Osteoblast (primary cell): Measurements from ENCODE around the gene SLC25A22. TPM values are rescaled to one million over a fixed set of nuclear protein-coding genes. Genes with fewer than 3 reads are reported as not detected.

Experiments used
- DNase-seq: peaks from one replicate; pipeline ENCODE4 v3.0.0; 2011; ENCODE audit warnings: low spot score, mixed read lengths; ENCODE audit not compliant: insufficient read length; ENCODE audit errors: missing footprints
- H2AFZ ChIP-seq: 2 replicates; pipeline ENCODE4 v1.6.0; 2011; ENCODE audit warnings: mild to moderate bottlenecking, low read length
- H3K27ac ChIP-seq: 2 replicates; pipeline ENCODE4 v1.5.1; 2011; ENCODE audit warnings: mild to moderate bottlenecking, low read depth, low read length, moderate library complexity
- H3K27me3 ChIP-seq: 2 replicates; pipeline ENCODE4 v1.6.0; 2012; ENCODE audit warnings: mild to moderate bottlenecking, control low read depth, inconsistent platforms, low read length, moderate library complexity; ENCODE audit not compliant: insufficient read depth
- H3K36me3 ChIP-seq: 2 replicates; pipeline ENCODE4 v1.5.1; 2011; ENCODE audit warnings: mild to moderate bottlenecking, low read length, control low read depth, moderate library complexity; ENCODE audit not compliant: insufficient read depth
- H3K4me1 ChIP-seq: 2 replicates; pipeline ENCODE4 v1.5.1; 2011; ENCODE audit warnings: mild to moderate bottlenecking, low read length, control low read depth, moderate library complexity; ENCODE audit not compliant: insufficient read depth
- H3K4me2 ChIP-seq: 2 replicates; pipeline ENCODE4 v1.6.0; 2011; ENCODE audit warnings: mild to moderate bottlenecking, low read length; ENCODE audit not compliant: insufficient read depth
- H3K4me3 ChIP-seq: fragments of 200-600 bp; sonication (generic); 3 replicates; pipeline ENCODE4 v1.5.1; 2012; ENCODE audit warnings: mild to moderate bottlenecking, low read length, inconsistent platforms; ENCODE audit not compliant: insufficient read depth
- H3K79me2 ChIP-seq: 2 replicates; pipeline ENCODE4 v1.6.0; 2012; ENCODE audit warnings: mild to moderate bottlenecking, low read length, control low read depth, inconsistent platforms; ENCODE audit not compliant: insufficient read depth
- H3K9me3 ChIP-seq: 2 replicates; pipeline ENCODE4 v1.5.1; 2011; ENCODE audit warnings: low read depth, low read length, control low read depth
- H4K20me1 ChIP-seq: 2 replicates; pipeline ENCODE4 v1.6.0; 2012; ENCODE audit warnings: mild to moderate bottlenecking, low read length, control low read depth; ENCODE audit not compliant: insufficient read depth
- total RNA-seq: library from RNA; depleted of rRNA; stranded (reverse); fragments of >200 nt; gene quantifications from 2 replicates; pipeline ENCODE4 v1.2.3, GENCODE V29; 2012
- TF ChIP-seq, protein P1 (sequence below): IDR thresholded peaks from 2 replicates; pipeline ENCODE4 v1.5.1; 2011; ENCODE audit warnings: mild to moderate bottlenecking, low read depth, low read length, moderate library complexity; ENCODE audit errors: extremely low read depth

The SLC25A22 gene
- total RNA-seq, 1 donor, result 9.0 TPM

DNA sequence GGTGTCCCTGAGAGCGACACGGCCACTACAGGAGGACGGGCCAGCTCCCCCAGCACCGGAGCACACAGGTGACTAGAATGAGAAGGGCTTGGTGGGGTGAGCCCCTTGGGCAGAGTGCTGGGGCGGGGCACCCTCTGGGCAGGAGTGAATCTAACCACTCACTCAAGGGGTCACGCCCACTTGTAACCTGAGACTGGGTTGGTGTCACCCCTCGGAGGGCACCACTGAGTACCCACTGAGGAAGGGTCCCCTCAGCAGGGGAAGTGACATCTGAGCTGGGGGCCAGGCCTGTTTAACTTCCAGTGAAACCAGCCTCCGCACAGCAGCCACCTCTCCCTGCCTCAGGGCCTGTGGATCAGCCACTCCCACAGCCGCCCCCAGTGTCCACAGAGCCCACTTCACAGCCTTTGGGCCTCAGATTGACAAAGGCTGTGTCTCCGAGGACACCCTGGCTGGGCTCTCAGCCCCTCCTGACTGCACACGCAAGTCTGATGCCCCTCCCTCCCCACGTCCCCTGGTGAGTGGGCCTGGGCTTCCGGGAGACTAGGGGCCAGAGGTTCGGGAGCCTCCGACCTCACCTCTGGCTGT lies 26.4 kb downstream of the SLC25A22 start:
- H3K4me1 ChIP-seq, result peaks cover 20% of the 10 kb centered on the region
- TF ChIP-seq, protein P1, sequence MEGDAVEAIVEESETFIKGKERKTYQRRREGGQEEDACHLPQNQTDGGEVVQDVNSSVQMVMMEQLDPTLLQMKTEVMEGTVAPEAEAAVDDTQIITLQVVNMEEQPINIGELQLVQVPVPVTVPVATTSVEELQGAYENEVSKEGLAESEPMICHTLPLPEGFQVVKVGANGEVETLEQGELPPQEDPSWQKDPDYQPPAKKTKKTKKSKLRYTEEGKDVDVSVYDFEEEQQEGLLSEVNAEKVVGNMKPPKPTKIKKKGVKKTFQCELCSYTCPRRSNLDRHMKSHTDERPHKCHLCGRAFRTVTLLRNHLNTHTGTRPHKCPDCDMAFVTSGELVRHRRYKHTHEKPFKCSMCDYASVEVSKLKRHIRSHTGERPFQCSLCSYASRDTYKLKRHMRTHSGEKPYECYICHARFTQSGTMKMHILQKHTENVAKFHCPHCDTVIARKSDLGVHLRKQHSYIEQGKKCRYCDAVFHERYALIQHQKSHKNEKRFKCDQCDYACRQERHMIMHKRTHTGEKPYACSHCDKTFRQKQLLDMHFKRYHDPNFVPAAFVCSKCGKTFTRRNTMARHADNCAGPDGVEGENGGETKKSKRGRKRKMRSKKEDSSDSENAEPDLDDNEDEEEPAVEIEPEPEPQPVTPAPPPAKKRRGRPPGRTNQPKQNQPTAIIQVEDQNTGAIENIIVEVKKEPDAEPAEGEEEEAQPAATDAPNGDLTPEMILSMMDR, result no peak
- H3K9me3 ChIP-seq, result no peaks in the 10 kb centered on the region
- H3K79me2 ChIP-seq, result peaks cover 72% of the 10 kb centered on the region
- H3K27me3 ChIP-seq, result no peaks in the 10 kb centered on the region
- H3K4me2 ChIP-seq, result no peak overlapping the region
- DNase-seq, result peak; percentile 84
- H3K36me3 ChIP-seq, result peaks cover 50% of the 10 kb centered on the region
- H3K27ac ChIP-seq, result no peak overlapping the region
- no peak overlapping the region for H2AFZ ChIP-seq
- H4K20me1 ChIP-seq, result peaks cover 65% of the 10 kb centered on the region
- no peak overlapping the region for H3K4me3 ChIP-seq

DNA sequence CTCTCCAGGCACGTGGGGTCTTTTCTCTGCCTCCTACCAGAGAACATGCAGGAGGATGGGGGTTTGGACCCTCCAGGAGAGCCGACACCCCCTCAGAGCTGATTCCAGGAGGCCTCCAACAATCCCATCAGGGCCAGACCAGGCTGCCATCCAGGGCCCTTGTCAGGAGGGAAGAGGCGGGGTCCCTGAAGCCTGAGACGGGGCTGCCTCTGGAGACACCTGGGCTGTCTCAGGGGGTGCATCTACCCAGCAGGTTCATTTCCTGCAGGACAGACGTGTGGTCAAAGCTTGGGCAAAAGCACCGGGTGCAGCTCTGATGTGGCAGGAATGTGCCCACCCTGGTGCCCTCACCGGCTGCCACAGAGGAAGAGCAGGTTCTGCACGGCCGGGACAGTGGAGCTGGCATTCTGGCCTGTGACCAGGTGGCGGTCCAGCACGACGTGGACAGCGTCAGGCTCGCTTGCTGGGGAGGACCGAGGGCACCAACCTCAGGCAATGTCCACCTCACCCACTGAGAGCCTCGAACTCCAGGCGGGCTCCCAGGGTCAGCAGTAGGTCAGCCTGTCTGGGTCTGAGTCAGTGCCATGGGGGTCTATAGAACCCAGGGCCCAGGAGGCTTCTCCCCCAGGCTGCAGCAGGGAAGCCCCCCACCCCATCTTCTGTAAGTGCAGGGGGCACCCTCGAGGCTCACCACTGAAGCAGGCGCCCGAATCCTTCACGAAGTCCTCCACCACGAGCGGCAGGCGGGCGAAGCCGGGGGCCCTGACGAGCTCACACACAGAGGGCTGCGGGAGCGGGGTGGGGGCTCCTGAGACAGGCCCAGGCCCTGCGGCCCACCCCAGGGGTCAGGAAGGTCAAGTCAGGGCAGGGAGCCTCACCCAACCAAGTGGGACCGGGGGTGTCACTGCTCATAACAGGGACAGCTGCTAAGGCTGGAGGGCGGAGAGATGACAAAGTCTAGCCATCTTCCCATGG lies 27.2 kb downstream of the SLC25A22 start:
- Histone ChIP-seq H3K27ac (no peak overlapping the region), H3K27me3 (no peaks in the 10 kb centered on the region), H3K4me2 (no peak overlapping the region), H3K36me3 (peaks cover 56% of the 10 kb centered on the region), H3K4me3 (no peak overlapping the region), H2AFZ (no peak overlapping the region), H4K20me1 (peaks cover 66% of the 10 kb centered on the region), H3K79me2 (peaks cover 64% of the 10 kb centered on the region), H3K4me1 (peaks cover 20% of the 10 kb centered on the region), H3K9me3 (no peaks in the 10 kb centered on the region)
- DNase-seq, result peak; percentile 87
- TF ChIP-seq, protein P1, result no peak

GRCh38 chr11:769887-770641 lies 28.0 kb downstream of the SLC25A22 start:
- TF ChIP-seq, protein P1, result no peak
- Histone ChIP-seq H4K20me1 (peaks cover 66% of the 10 kb centered on the region), H3K27me3 (no peaks in the 10 kb centered on the region), H3K4me1 (peaks cover 14% of the 10 kb centered on the region), H3K4me2 (no peak overlapping the region), H3K79me2 (peaks cover 56% of the 10 kb centered on the region), H3K27ac (no peak overlapping the region), H3K4me3 (no peak overlapping the region), H3K9me3 (no peaks in the 10 kb centered on the region), H3K36me3 (peaks cover 61% of the 10 kb centered on the region), H2AFZ (no peak overlapping the region)
- DNase-seq, result peak; percentile 92
